A549 treated with AZD9567 at 1 μM for 4 hours (cell line): ENCODE data around the gene MYPN. TPM values are rescaled to one million over a fixed set of nuclear protein-coding genes. Genes with fewer than 3 reads are reported as not detected.

ENCODE experiments used
- total RNA-seq: library from RNA; stranded (reverse); fragments of 200-300 nt; extraction: Qiagen RNA extraction; gene quantifications from 5 replicates; pipeline ENCODE4 v1.2.3, GENCODE V29; 2022; ENCODE audit not compliant: insufficient read depth

Gene MYPN, protein sequence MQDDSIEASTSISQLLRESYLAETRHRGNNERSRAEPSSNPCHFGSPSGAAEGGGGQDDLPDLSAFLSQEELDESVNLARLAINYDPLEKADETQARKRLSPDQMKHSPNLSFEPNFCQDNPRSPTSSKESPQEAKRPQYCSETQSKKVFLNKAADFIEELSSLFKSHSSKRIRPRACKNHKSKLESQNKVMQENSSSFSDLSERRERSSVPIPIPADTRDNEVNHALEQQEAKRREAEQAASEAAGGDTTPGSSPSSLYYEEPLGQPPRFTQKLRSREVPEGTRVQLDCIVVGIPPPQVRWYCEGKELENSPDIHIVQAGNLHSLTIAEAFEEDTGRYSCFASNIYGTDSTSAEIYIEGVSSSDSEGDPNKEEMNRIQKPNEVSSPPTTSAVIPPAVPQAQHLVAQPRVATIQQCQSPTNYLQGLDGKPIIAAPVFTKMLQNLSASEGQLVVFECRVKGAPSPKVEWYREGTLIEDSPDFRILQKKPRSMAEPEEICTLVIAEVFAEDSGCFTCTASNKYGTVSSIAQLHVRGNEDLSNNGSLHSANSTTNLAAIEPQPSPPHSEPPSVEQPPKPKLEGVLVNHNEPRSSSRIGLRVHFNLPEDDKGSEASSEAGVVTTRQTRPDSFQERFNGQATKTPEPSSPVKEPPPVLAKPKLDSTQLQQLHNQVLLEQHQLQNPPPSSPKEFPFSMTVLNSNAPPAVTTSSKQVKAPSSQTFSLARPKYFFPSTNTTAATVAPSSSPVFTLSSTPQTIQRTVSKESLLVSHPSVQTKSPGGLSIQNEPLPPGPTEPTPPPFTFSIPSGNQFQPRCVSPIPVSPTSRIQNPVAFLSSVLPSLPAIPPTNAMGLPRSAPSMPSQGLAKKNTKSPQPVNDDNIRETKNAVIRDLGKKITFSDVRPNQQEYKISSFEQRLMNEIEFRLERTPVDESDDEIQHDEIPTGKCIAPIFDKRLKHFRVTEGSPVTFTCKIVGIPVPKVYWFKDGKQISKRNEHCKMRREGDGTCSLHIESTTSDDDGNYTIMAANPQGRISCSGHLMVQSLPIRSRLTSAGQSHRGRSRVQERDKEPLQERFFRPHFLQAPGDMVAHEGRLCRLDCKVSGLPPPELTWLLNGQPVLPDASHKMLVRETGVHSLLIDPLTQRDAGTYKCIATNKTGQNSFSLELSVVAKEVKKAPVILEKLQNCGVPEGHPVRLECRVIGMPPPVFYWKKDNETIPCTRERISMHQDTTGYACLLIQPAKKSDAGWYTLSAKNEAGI (N-terminal part only)
- total RNA-seq, result 1.8 to 2.4 TPM (median 2.3 TPM) in 5 replicates

DNA sequence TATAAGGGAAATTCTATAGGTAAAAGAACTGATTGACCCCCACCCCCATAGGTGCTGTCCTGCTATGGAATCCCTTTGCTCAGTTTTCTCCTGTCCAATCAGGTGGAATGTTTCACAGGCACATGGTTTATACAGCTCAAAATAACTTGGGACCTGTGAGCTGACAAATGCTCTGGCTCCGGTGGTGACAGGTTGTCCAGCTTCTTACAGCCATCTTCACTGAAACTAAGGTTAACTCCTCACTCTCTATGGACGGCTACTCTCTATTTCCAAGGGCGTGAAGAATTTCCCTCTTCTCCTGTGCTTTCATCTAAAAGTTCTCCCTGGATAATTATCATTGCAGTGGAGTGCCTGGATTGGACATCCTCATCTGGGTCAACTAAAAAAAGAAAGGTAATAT is at the start of gene MYPN:
TSS of gene MYPN (plus strand) at position 158 of the 400 bp plus-strand sequence. CDS start 11,951 bp downstream, outside the sequence.

DNA sequence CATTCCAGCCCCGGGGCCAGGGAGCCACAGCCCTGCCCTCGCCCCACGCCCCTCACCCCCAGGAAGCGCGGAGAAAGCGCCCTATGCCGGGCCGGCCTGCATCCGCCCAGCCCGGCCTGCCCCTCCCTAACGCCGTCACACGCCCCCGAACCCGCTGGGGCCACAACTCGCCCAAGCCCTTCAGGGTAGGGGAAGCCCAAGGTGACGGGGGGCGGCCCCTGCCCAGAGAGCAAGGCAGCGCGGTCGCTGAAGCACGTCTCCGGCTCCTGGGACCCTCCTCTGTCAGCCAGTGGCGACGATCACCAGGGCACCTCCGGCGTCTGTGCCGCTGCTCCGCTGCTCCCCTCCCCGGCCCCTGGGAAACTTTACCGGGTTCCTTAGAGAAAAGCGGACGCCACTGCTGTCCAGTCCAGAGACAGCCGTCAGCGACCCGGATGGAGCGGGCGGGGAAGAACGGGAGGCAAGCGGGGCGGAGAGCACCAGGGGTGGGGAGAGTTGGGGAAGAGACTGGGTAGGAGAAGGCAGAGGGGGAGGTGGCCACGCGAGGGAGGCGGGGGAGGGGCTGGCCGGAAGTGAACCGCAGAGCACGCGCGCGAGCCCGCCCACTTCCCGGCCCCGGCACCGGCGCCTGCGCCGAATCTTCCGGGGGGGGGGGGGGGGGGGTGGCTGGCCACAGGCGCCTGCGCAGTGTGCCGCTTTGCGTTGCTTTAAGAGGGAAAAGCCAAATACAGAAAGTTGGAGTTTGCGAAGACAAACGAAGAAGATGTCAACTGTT is 34.3 kb upstream of the MYPN start, which contains the start of gene HERC4:
TSS of gene HERC4 (minus strand) at position 509 of the 775 bp plus-strand sequence. CDS start 2,175 bp downstream, outside the sequence.

DNA sequence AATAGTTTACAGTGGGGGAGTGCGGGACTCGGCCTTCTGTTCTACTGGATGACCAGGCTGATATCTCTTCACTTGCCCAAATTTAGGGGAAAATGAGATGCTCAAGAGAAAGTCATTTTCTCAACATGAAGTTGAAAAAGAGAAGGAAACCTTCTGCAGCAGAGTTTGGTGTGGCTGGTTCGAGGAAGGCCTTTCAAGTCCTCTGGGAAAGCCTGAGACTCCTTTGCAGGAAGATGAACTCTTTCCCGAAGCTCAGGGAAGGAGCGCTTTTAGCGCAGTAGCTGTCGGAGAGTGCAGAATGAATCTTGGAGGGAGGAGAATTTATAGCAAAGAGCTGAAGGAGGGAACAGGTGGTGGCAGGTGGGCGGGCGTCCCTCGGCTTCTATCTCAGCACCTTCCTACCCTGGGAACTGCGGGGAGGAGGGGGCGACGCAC is 122.5 kb downstream of the MYPN start, which contains the start of gene ATOH7:
TSS of gene ATOH7 (minus strand) at position 297 of the 435 bp plus-strand sequence. CDS start 436 bp downstream, outside the sequence.

Other genes starting within 250 kb of the MYPN start
- gene SIRT1, start 224.8 kb upstream of the MYPN start, total RNA-seq, result 18.5 to 26.1 TPM (median 18.8 TPM) in 5 replicates
- gene HERC4, start 34.2 kb upstream of the MYPN start, total RNA-seq, result 25.7 to 44.2 TPM (median 31.3 TPM) in 5 replicates
- gene ATOH7, start 122.6 kb downstream of the MYPN start, total RNA-seq, result 0.13 to 0.30 TPM (median 0.17 TPM) in 4 of 5 replicates, not detected in the other
- gene HNRNPH3, start 222.6 kb downstream of the MYPN start, total RNA-seq, result 157 to 246 TPM (median 170 TPM) in 5 replicates
- gene PBLD, start 223.4 kb downstream of the MYPN start, total RNA-seq, result 2.6 to 4.4 TPM (median 3.3 TPM) in 5 replicates